Measurements from ENCODE around the gene MAGI3.
"Not testable (repeated sequence)": the region's sequence is repeated elsewhere in the genome, so short reads cannot be mapped to it uniquely, and the experiment has no call there.

The MAGI3 gene

GRCh38 chr1:113451710-113452109 is 61.4 kb downstream of the MAGI3 start:
- DNase-seq, result no peak

GRCh38 chr1:113452921-113453770 is 62.8 kb downstream of the MAGI3 start:
- DNase-seq, result no peak

GRCh38 chr1:113453771-113454083 is 63.4 kb downstream of the MAGI3 start:
- no peak for DNase-seq

- no peak for DNase-seq
Observed at GRCh38 chr1:113455374-113455773, 65.1 kb downstream of the MAGI3 start.

GRCh38 chr1:113456967-113457366 is 66.7 kb downstream of the MAGI3 start:
- no peak for DNase-seq

GRCh38 chr1:113459279-113459678 is 69.0 kb downstream of the MAGI3 start:
- DNase-seq, result no peak

- DNase-seq, result no peak
Observed at GRCh38 chr1:113467991-113468390, 77.7 kb downstream of the MAGI3 start.

GRCh38 chr1:113478427-113479195 is 88.3 kb downstream of the MAGI3 start:
- not testable (repeated sequence) for DNase-seq

- no peak for DNase-seq
Observed at GRCh38 chr1:113479713-113480676, 89.7 kb downstream of the MAGI3 start.

- not testable (repeated sequence) for DNase-seq
Observed at GRCh38 chr1:113485131-113485530, 94.8 kb downstream of the MAGI3 start.

- DNase-seq, result no peak
Observed at GRCh38 chr1:113488576-113489177, 98.4 kb downstream of the MAGI3 start.

- DNase-seq, result no peak
Observed at GRCh38 chr1:113490384-113490783, 100.1 kb downstream of the MAGI3 start.

GRCh38 chr1:113493533-113493932 is 103.2 kb downstream of the MAGI3 start:
- no peak for DNase-seq

- DNase-seq, result no peak
Observed at GRCh38 chr1:113505357-113505756, 115.0 kb downstream of the MAGI3 start.

GRCh38 chr1:113507552-113508214 is 117.4 kb downstream of the MAGI3 start:
- DNase-seq, result no peak

GRCh38 chr1:113508364-113509164 is 118.2 kb downstream of the MAGI3 start:
- DNase-seq, result no peak

- not testable (repeated sequence) for DNase-seq
Observed at GRCh38 chr1:113509766-113510165, 119.5 kb downstream of the MAGI3 start.

GRCh38 chr1:113511269-113511668 is 121.0 kb downstream of the MAGI3 start:
- DNase-seq, result no peak

GRCh38 chr1:113515498-113515897 is 125.2 kb downstream of the MAGI3 start:
- no peak for DNase-seq

GRCh38 chr1:113517346-113517745 is 127.0 kb downstream of the MAGI3 start:
- no peak for DNase-seq

GRCh38 chr1:113517983-113518382 is 127.7 kb downstream of the MAGI3 start:
- DNase-seq, result no peak
